Calu3 (cell line): Measurements from ENCODE around the gene CDSN. TPM values are rescaled to one million over a fixed set of nuclear protein-coding genes. Genes with fewer than 3 reads are reported as not detected.

ENCODE experiments used
- BruUV-seq: library from RNA; stranded (reverse); fragments of 400-500 nt; replicated peaks from 2 replicates; lab custom pipeline; 2021; lab: Mats Ljungman, UMichigan
- CTCF ChIA-PET: fragments of 300-600 bp; sonication (Branson Sonifier 250); formaldehyde crosslinking; loops from one replicate; lab custom pipeline; 2022; ENCODE audit warnings: antibody characterized with exemption; lab: Charles Lee
- DNase-seq: peaks from one replicate; pipeline ENCODE4 v3.0.0; 2022
- H3K27ac Mint-ChIP-seq: one replicate; pipeline ENCODE4 v1.8.0; 2022; ENCODE audit warnings: mixed read lengths; ENCODE audit not compliant: unreplicated experiment
- H3K27me3 Mint-ChIP-seq: one replicate; pipeline ENCODE4 v1.8.0; 2022; ENCODE audit warnings: mixed read lengths; ENCODE audit not compliant: unreplicated experiment
- H3K36me3 Mint-ChIP-seq: one replicate; pipeline ENCODE4 v1.8.0; 2022; ENCODE audit warnings: mild to moderate bottlenecking, moderate library complexity, mixed read lengths; ENCODE audit not compliant: insufficient read depth, unreplicated experiment
- H3K4me1 Mint-ChIP-seq: one replicate; pipeline ENCODE4 v1.8.0; 2022; ENCODE audit warnings: mild to moderate bottlenecking, low read depth, mixed read lengths; ENCODE audit not compliant: unreplicated experiment
- H3K4me3 Mint-ChIP-seq: one replicate; pipeline ENCODE4 v1.8.0; 2022; ENCODE audit warnings: mild to moderate bottlenecking, low read depth, moderate library complexity, mixed read lengths; ENCODE audit not compliant: unreplicated experiment
- H3K9me3 Mint-ChIP-seq: one replicate; pipeline ENCODE4 v1.8.0; 2022; ENCODE audit warnings: low read depth, mixed read lengths; ENCODE audit not compliant: unreplicated experiment
- intact Hi-C: fragments of 100-400 bp; cut with micrococcal nuclease; formaldehyde crosslinking; loops from one replicate; pipeline ENCODE4 v1.10.0; 2022; ENCODE audit not compliant: unreplicated experiment
- total RNA-seq: library from RNA; stranded (reverse); gene quantifications from 2 replicates; pipeline ENCODE4 v1.2.3, GENCODE V29; 2022
- TF ChIP-seq, protein P1 (sequence below): fragments of 200-600 bp; IDR thresholded peaks from one replicate; pipeline ENCODE4 v1.8.0; 2022; ENCODE audit warnings: antibody characterized with exemption; ENCODE audit not compliant: unreplicated experiment

The CDSN gene
- total RNA-seq, 1 experiment from 2014 or later: 0.35 TPM

DNA sequence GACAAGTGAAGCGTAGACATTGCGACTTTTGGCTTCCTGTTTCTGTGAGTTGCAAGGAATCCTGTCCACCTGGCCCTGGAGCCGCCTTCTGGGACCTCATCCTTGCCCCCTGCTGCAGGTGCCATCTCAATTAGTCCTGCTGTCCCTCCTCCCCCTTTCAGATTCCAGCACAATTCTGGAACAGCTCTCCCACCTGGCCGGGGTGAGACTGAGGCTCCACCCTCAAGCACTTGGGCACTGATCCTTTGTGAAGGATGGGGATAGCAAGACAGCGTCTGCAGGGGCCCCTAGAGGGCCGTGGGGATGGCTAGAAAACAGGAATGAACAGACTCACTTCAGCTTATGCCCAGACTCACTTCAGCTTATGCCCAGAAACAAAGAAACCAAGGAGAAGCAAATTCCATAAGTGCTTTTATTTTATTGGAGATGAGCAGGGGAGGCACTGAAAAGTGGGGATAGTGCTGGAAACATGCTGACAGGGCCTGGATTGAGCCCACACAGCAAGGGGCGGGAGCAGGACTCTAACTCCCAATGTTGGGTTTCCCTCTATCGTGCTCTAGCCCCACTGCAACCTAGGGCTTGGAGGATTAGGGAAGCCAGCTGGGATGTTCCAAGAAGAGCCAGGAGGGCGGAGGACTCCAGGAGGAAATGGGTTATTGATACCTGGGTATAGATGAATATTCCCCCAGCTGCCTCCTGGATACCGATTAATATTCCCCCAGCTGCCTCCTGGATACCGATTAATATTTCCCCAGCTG lies 9.2 kb downstream of the CDSN start:
- no peak overlapping the region for H3K27ac Mint-ChIP-seq
- peaks cover 28% of the 10 kb centered on the region for H3K27me3 Mint-ChIP-seq
- DNase-seq: no peak
- no TSS peak for BruUV-seq
- H3K9me3 Mint-ChIP-seq: no peaks in the 10 kb centered on the region
- TF ChIP-seq, protein P1, sequence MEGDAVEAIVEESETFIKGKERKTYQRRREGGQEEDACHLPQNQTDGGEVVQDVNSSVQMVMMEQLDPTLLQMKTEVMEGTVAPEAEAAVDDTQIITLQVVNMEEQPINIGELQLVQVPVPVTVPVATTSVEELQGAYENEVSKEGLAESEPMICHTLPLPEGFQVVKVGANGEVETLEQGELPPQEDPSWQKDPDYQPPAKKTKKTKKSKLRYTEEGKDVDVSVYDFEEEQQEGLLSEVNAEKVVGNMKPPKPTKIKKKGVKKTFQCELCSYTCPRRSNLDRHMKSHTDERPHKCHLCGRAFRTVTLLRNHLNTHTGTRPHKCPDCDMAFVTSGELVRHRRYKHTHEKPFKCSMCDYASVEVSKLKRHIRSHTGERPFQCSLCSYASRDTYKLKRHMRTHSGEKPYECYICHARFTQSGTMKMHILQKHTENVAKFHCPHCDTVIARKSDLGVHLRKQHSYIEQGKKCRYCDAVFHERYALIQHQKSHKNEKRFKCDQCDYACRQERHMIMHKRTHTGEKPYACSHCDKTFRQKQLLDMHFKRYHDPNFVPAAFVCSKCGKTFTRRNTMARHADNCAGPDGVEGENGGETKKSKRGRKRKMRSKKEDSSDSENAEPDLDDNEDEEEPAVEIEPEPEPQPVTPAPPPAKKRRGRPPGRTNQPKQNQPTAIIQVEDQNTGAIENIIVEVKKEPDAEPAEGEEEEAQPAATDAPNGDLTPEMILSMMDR: no peak
- no peak overlapping the region for H3K4me3 Mint-ChIP-seq
- H3K4me1 Mint-ChIP-seq: peaks cover 40% of the 10 kb centered on the region
- intact Hi-C loops: no loop called here
- H3K36me3 Mint-ChIP-seq: peaks cover 16% of the 10 kb centered on the region
- CTCF ChIA-PET: interaction anchor here (0.9 to 1.2 kb wide), 2 partner anchors 16 to 24 kb away, joined by 3 to 4 read pairs; no protein-coding TSS in a partner anchor

DNA sequence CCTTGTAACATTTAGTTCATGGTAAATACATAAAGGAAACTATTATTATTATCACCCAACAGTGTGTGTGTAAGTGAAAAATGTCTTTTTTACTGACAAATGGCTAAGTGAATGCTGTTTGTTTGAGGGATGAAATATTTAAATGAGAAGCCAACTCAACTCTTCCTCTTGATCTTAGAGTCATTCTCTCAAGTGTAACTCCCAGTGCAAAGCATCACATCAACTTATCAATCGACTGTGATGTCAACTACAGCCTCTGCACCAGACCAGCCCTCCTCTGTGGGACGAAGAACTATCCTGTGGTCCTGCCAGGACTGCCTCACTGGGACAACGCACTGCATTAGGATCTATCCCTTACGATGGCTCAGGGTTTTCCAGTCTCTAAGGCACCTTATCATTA lies 13.2 kb downstream of the CDSN start:
- H3K36me3 Mint-ChIP-seq: no peaks in the 10 kb centered on the region
- peaks cover 9% of the 10 kb centered on the region for H3K4me1 Mint-ChIP-seq
- H3K27ac Mint-ChIP-seq: no peak overlapping the region
- no peak for DNase-seq
- H3K9me3 Mint-ChIP-seq: no peaks in the 10 kb centered on the region
- no peak overlapping the region for H3K4me3 Mint-ChIP-seq
- TF ChIP-seq, protein P1: no peak
- CTCF ChIA-PET: no interaction called here
- intact Hi-C loops: no loop called here
- no TSS peak for BruUV-seq
- H3K27me3 Mint-ChIP-seq: peaks cover 30% of the 10 kb centered on the region

DNA sequence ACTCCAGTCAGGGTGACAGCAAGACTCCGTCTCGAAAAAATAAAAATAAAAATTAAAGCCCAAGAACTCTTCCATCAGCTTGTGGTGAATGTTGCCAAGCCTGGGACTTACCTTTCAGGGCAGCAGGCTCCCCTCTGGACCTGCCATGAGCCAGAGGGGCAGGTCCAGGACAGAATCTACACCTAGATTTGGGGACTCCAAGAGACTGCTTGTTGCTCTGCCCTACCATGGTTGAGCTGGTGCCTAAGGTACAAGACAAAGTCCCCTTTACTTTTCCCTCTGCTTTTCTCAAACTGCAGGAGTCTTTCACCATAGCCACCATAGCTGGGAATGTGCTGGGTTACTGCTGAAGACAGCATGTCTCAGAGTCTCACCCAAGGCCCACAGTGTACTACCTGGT lies 17.1 kb downstream of the CDSN start:
- H3K36me3 Mint-ChIP-seq: no peaks in the 10 kb centered on the region
- no peaks in the 10 kb centered on the region for H3K9me3 Mint-ChIP-seq
- CTCF ChIA-PET: interaction anchor here (1.1 to 2.3 kb wide), 3 partner anchors 10 to 16 kb away, joined by 4 to 14 read pairs (median 11); no protein-coding TSS in a partner anchor
- intact Hi-C loops: no loop called here
- H3K4me3 Mint-ChIP-seq: no peak overlapping the region
- TF ChIP-seq, protein P1: no peak
- DNase-seq: no peak
- no peaks in the 10 kb centered on the region for H3K4me1 Mint-ChIP-seq
- no TSS peak for BruUV-seq
- no peak overlapping the region for H3K27ac Mint-ChIP-seq
- peaks cover 10% of the 10 kb centered on the region for H3K27me3 Mint-ChIP-seq

DNA sequence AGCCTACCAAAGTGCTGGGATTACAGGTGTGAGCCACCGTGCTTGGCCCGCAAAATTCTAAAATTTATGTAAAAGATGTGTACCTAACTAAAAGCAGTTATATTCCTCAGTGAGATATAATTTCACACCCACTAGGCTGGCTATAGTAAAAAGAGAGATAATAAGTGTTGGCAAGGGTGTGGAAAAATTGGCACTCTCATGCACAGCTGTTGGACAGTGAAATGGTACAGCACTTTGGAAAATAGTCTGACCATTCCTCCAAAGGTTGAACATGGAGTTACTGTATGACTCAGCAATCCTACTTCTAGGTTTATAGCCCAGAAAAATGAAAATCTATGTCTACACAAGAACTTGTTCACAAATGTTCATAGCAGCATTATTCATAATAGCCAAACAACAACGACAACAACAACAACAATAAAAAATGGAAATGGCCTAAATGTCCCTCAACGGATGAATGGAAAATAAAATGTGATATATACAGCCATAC lies 21.8 kb downstream of the CDSN start:
- peaks cover 27% of the 10 kb centered on the region for H3K4me1 Mint-ChIP-seq
- intact Hi-C loops: no loop called here
- TF ChIP-seq, protein P1: no peak
- H3K4me3 Mint-ChIP-seq: no peak overlapping the region
- H3K27me3 Mint-ChIP-seq: no peaks in the 10 kb centered on the region
- H3K9me3 Mint-ChIP-seq: no peaks in the 10 kb centered on the region
- H3K36me3 Mint-ChIP-seq: no peaks in the 10 kb centered on the region
- no TSS peak for BruUV-seq
- no peak for DNase-seq
- H3K27ac Mint-ChIP-seq: no peak overlapping the region
- CTCF ChIA-PET: interaction anchor here (0.8 kb wide), 1 partner anchor 11 kb away, joined by 3 read pairs; no protein-coding TSS in a partner anchor
